Fibroblast of mammary gland (primary cell): Measurements from ENCODE around the gene PELI3.
"Not testable (repeated sequence)": the region's sequence is repeated elsewhere in the genome, so short reads cannot be mapped to it uniquely, and the experiment has no call there.

Source experiments
- DNase-seq: peaks from one replicate; pipeline ENCODE4 v3.0.0-alpha.2; 2010; ENCODE audit warnings: low read depth
- H3K4me3 ChIP-seq: 2 replicates; pipeline ENCODE4 v1.5.1; 2011; ENCODE audit warnings: low read depth, mild to moderate bottlenecking, low read length, moderate library complexity; ENCODE audit not compliant: control insufficient read depth
- TF ChIP-seq, protein P1 (sequence below): conservative IDR thresholded peaks from 2 replicates; pipeline ENCODE4 v1.5.1; 2011; ENCODE audit warnings: low read depth, low read length, inconsistent platforms; ENCODE audit not compliant: control insufficient read depth, insufficient read depth

PELI3 gene

DNA sequence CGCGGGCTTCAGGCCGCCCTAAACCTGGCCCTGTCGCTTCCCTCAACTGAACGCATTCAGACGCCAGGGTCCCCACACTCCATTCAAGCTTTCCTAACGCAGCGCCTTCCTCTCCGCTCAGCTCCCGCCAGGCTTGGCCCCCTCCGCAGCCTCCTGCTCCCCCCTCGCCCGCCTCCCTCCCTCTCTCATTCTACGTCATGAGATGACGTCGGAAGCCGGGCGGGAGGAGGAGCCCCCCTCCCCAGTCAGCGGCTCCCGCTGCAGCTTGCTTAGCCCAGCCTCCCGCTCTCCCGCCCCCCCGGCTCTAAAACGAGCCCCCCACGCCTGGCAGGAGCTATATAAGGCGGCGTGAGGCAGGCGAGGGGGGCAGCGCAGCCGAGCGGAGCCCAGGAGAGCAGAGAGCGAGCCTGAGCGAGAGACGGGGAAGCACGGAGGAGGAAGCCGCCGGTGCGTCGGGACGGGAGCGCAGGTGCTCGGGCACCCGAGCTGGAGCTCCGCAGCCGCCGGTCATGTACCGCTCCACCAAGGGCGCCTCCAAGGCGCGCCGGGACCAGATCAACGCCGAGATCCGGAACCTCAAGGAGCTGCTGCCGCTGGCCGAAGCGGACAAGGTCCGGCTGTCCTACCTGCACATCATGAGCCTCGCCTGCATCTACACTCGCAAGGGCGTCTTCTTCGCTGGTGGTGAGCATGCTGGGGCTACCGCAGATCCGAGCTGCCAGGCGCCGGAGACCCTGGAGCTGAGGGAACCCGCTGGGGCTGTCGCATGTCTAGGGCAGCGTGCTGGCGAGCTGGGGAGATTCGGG is 45.8 kb upstream of the PELI3 start, which contains the start of gene NPAS4:
Gene NPAS4, plus strand, starts transcription at position 365 of the 806 bp plus-strand sequence. Its CDS starts 145 bp downstream, at position 510.
- DNase-seq, result no peak
- no peak within 1 kb of the TSS for H3K4me3 ChIP-seq
- TF ChIP-seq, protein P1, sequence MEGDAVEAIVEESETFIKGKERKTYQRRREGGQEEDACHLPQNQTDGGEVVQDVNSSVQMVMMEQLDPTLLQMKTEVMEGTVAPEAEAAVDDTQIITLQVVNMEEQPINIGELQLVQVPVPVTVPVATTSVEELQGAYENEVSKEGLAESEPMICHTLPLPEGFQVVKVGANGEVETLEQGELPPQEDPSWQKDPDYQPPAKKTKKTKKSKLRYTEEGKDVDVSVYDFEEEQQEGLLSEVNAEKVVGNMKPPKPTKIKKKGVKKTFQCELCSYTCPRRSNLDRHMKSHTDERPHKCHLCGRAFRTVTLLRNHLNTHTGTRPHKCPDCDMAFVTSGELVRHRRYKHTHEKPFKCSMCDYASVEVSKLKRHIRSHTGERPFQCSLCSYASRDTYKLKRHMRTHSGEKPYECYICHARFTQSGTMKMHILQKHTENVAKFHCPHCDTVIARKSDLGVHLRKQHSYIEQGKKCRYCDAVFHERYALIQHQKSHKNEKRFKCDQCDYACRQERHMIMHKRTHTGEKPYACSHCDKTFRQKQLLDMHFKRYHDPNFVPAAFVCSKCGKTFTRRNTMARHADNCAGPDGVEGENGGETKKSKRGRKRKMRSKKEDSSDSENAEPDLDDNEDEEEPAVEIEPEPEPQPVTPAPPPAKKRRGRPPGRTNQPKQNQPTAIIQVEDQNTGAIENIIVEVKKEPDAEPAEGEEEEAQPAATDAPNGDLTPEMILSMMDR, result no peak

DNA sequence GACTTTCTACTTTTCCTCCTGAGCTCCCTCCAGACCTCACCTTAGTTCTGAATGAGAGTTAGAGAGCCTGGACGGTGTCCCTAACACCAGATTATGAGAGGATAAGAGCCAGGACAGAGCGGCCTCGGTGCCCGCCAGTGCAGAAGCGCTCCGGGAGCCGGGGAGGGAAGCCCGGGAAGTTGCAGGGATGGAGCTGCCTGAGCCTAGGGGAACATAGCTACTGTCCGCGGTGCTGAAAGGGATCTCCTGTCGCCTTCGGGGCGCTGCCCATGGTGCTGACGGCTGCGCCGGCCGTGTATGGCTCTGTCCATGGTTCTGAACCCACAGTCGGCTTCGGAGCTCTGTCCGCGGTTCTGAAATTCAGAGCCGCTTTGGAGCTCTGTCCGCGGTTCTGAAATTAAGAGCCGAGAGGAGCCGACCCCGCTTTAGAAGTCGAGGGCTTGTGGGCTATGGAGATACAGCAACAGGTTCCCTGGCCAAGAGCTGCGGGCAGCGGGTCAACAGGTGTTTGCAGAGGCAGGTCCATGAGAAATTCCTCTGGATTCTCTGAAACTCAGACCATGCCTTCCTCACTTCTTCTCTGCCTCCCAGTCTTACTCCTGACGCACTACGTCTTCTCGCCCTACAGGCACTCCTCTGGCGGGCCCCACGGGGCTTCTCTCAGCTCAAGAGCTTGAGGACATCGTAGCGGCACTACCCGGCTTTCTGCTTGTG is 45.1 kb upstream of the PELI3 start:
- peak; percentile 86 for DNase-seq
- H3K4me3 ChIP-seq, result no peak overlapping the region
- TF ChIP-seq, protein P1, result no peak

DNA sequence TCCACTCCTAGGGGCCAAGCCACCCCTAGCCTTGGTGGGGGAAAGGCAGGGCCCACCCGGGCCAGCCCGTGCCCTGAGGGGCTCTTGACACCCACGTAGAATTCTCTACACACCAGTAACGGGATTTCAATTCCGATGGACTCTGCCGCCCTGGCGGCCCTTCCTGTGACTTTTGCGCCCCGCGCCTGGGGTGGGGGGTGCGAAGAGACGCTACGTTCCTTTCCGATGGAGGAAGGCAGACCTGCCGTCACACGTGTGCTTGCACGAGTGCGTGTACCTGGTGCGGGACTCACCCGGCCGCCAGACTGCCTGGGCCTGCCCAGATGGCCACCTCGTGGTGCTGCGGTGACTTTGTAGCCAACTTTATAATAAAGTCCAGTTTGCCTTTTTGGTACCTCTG is 40.4 kb upstream of the PELI3 start:
- no peak for DNase-seq
- TF ChIP-seq, protein P1, result no peak
- no peak overlapping the region for H3K4me3 ChIP-seq

DNA sequence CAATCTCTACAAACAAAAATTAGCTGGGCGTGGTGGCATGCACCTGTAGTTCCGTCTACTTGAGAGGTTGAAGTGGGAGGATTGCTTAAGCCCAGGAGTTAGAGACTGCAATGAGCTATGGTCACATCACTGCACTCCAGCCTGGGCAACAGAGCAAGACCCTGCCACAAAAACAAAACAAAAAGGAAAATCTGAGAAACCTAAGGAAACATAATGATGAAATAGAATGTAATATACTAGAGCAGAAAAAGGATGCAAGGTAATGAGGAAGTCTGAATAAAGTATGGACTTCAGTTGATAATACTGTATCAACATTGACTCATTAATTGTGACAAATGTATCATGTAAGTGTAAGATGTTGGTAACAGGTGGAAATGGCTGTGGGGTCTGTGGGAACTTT is 37.8 kb upstream of the PELI3 start:
- no peak for DNase-seq
- H3K4me3 ChIP-seq, result no peak overlapping the region
- TF ChIP-seq, protein P1, result no peak

DNA sequence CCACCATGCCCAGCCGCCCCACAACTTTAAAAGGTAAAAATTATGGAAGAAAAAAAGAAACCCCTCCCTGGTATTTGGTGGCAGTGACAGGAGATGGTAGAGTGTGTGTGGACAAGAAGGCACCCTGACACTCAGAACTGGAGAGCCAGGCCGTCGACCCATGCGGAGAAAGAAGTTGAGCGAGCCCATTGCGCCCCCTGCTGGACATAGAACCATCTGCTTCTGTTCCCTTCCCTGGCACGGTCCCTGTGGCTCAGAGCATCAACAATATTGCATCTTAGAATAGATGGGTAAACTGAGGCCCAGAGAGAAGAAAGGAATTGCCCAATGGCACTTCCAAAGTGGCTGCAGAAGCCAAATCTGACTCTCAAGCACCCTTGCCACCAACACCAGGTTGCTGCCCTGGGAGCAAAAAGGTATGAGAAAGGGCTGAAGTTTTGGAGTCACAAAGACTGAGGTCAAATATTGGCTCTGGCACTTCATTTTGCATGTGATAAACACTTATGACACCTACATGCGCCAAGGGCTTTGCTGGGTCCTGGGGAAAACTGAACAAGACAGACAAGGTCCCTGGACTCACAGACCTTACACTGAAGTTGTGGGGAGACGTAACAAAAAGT is 36.6 kb upstream of the PELI3 start:
- no peak overlapping the region for H3K4me3 ChIP-seq
- TF ChIP-seq, protein P1, result peak; percentile 84
- DNase-seq, result peak; percentile 72

DNA sequence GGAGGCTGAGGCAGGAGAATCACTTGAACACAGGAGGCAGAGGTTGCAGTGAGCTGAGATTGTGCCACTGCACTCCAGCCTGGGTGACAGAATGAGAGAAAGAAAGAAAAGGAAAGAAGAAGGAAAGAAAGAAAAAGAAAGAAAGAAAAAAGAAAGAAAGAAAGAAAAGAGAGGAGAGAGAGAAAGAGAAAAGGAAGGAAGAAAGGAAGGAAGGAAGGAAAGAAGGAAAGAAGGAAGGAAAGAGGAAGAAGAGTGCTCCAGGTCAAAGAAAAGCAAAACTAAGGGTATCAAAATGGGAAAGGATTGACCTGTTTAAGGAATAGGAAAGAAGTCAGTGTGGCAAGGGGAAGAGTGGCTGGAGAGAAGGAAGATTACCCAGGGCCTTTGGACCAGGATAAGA is 35.4 kb upstream of the PELI3 start:
- DNase-seq, H3K4me3 ChIP-seq: not testable (repeated sequence)

DNA sequence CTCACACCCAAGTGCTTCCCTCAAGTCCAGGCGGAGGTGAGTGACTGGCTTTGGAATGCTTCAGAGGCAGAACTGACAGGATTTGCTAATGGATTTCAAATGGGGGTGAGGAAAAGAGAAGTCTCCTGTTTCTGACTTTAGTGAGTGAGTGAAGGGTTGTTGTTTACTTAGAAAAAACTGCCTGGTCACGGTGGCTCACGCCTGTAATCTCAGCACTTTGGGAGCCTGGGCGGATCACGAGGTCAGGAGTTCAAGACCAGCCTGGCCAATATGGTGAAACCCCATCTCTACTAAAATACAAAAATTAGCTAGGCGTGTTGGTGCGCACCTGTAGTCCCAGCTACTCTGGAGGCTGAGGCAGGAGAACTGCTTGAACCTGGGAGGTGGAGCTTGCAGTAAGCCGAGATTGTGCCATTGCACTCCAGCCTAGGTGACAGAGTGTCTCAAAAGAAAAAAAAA is 34.8 kb upstream of the PELI3 start:
- not testable (repeated sequence) for DNase-seq, H3K4me3 ChIP-seq
